ENCODE measurements around the gene INPP5A.

Gene INPP5A

GRCh38 chr10:132643709-132644526 lies 106.3 kb downstream of the INPP5A start:
- TF ChIP-seq CTCF (IDR thresholded peaks at IDR 0.05; ENCODE audit: low read depth, low read length, missing control alignments): no peak
- DNase-seq (ENCODE audit: low read depth): no peak
- no peak overlapping the region for H3K4me3 ChIP-seq (ENCODE audit: low read depth, low read length)

GRCh38 chr10:132644527-132645246 lies 107.1 kb downstream of the INPP5A start:
- TF ChIP-seq CTCF (IDR thresholded peaks at IDR 0.05; ENCODE audit: low read depth, low read length, missing control alignments): no peak
- H3K4me3 ChIP-seq (ENCODE audit: low read depth, low read length): no peak overlapping the region
- no peak for DNase-seq (ENCODE audit: low read depth)

- TF ChIP-seq CTCF (IDR thresholded peaks at IDR 0.05; ENCODE audit: low read depth, low read length, missing control alignments): no peak
- DNase-seq (ENCODE audit: low read depth): no peak
- H3K4me3 ChIP-seq (ENCODE audit: low read depth, low read length): no peak overlapping the region
These were observed 107.6 kb downstream of the INPP5A start for GRCh38 chr10:132645247-132645530.

- no peak for TF ChIP-seq CTCF (IDR thresholded peaks at IDR 0.05; ENCODE audit: low read depth, low read length, missing control alignments)
- no peak for DNase-seq (ENCODE audit: low read depth)
These were observed 108.2 kb downstream of the INPP5A start for GRCh38 chr10:132645630-132646442.

GRCh38 chr10:132646443-132647097 lies 109.0 kb downstream of the INPP5A start:
- TF ChIP-seq CTCF (IDR thresholded peaks at IDR 0.05; ENCODE audit: low read depth, low read length, missing control alignments): no peak
- H3K4me3 ChIP-seq (ENCODE audit: low read depth, low read length): no peak overlapping the region
- no peak for DNase-seq (ENCODE audit: low read depth)

More at GRCh38 chr10:132645630-132646442, 108.2 kb downstream of the INPP5A start:
- no peak overlapping the region for H3K4me3 ChIP-seq (ENCODE audit: low read depth, low read length)

- no peak for DNase-seq (ENCODE audit: low read depth)
- H3K4me3 ChIP-seq (ENCODE audit: low read depth, low read length): no peak overlapping the region
- no peak for TF ChIP-seq CTCF (IDR thresholded peaks at IDR 0.05; ENCODE audit: low read depth, low read length, missing control alignments)
These were observed 109.8 kb downstream of the INPP5A start for GRCh38 chr10:132647424-132647823.

Measured in GM12864 (cell line).